ENCODE results near the gene S100A4.
"Not testable (repeated sequence)": the region's sequence is repeated elsewhere in the genome, so short reads cannot be mapped to it uniquely, and the experiment has no call there.

Gene S100A4

DNA sequence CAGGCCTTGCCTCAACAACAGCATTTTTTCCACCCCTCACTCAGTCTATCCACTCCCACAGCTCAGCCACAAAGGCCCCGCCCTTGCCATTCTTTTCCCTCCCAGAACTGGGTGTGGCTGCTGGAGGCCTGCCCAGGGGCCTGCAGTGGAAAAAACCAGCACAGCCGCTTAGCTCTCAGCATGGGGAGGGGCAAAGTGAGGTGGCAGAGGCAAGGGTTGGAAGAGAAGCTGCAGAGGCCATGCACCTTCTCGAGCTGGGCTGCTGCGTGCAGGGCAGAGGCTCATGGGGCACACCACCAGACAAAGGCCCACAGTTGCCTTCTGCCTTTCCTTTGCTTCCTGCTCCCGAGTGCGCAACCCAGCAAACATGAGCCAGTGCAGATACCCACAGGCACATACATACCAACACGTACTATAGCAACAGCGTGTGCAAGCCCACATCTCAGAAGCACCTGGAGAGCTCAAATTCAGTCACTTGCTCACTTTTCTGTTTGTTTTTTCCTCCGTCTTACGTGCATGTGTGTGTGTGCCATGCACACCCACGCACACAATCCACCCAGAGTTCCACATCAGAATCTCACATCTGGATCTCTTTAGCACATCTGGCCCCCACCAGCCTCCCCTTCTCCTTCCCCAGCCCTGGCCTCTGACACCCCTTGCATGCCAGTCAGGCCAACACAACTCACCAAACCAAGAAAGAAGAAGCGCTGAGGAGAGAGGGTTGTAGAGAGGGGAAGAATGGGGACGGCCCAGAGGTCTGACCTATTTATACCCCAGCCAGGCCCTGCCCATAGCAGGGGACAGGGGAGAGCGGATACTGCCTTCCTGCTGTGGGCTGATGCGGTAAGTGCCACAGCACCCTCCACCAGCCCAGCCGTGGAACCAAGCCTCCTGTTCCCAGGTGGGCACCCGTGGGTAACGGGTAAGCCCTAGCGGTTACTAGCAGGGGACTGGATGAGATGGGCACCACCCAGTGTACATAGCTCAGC, at the start of gene S100A4:
TSS of gene S100A4 (minus strand) at position 740 of the 989 bp plus-strand sequence. CDS start 1,012 bp downstream, outside the sequence.
- DNase-seq: peak; percentile 45

DNA sequence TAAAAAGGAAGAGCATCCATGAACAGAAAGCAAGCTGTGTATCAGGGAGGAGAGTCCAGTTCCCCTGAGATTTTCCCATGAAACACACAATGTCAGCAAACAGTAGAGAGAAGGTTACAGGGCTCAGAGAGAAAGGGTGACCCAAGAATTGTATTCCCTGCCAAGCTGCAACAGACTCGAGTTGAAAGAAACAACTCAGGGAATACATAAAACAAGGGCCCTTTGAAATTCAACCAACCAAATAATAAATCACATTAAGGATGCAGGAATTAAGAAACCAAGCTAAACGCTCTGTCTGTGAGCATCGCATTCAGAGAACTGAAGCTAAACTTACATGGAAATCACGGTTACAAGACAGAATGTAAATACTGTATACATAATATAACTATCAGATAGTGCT, 47.1 kb upstream of the S100A4 start:
- DNase-seq: no peak

DNA sequence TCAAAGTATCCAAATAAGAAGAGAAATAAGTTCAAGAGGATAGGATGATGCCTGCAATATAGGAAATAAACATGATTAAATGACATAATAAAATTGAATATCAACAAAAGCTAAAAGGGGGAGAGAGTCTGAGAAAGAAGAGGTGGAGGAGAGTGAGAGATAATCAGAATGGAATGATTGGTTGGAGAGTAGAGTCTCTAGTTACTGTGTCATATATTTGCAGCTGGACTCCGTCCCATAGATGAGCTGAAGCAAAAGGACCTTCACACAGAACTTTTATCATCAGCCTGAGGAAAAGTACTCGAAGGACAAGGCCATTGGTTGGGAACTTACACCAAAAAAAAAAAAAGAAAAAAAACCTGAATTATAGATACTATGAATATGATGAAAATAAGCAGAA, 42.9 kb upstream of the S100A4 start:
- no peak for DNase-seq

DNA sequence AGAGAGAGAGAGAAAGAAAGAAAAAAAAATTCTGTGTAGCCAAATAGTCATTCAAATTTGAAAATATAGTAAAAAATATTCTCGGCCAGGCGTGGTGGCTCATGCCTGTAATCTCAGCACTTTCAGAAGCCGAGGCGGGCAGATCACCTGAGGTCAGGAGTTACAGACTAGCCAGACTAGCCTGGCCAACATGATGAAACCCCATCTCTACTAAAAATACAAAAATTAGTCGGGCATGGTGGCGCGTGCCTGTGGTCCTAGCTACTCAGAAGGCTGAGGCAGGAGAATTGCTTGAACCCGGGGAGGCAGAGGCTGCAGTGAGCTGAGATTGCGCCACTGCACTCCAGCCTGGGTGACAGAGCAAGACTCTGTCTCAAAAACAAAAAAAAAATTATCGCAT, 42.4 kb upstream of the S100A4 start:
- DNase-seq: not testable (repeated sequence)

DNA sequence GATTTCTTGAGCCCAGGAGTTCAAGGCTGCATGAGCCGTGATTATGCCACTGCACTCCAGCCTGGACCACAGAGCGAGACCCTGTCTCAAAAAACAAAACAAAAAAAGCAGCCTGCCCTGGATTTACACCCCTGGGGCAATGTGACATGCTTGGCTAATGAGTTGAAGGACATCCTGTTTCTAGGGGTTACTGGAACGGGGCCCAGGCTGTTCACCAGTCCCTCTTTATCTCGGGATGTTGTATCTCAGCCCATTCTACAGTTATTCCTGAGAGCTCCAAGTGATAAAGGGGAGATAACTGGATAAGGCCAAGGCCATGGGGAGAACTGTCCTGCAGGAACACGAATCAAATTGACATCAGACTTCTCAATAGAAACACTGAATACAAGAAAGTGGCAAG, 41.7 kb upstream of the S100A4 start:
- DNase-seq: no peak

DNA sequence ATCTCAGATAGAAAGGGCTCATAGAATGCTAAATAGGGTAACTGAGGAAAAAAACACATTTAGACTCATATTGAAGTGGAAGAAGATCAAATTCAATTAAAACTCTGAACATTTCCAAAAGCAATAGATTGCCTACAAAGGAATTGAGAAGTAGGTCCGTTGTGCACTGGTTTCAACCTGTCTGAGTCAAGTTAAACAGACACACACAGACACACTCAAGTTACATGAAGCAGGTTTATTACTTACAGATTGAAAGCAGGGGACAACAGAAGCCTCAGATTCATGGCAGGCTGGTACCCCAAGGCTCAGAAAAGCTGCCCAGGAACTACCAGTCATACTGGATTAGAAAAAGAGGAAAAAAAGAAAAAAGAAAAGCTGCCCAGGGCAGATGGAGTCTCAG, 40.7 kb upstream of the S100A4 start:
- DNase-seq: no peak

DNA sequence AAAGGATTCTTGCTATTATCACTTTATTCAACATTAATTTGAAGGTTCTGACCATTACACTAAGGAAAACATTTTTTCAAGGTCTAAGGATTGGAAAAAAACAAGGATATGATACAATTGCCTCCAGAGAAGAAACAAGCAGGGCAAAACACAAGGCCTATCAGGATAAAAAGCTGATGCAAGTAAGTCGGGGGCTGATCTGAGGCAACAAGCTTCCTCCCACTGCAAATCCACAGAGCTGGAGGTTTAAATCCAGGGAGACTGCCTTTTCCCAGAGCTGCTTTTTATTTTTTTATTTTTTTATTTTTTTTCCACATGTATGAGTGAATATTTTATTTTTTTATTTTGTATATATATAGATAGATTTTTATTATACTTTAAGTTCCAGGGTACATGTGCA, 39.4 kb upstream of the S100A4 start:
- DNase-seq: no peak

DNA sequence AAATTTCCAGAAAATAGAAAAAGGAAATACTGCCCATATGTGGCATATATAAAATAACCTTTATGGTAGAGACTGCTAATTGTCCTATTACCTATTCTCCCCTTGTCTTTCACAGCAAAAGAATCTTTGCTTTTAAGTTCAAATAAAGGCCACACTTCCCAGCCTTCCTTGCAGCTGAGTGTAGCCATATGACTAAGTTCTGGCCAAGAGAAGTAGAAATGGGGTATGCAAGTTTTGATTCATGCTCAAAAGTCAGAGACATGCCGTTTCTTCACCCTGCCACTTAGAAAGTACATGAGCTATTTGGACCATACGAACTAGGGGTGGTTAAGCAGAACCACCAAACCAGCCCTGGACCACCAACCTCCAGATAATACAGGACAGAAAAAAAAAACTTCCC, 38.4 kb upstream of the S100A4 start:
- DNase-seq: no peak

DNA sequence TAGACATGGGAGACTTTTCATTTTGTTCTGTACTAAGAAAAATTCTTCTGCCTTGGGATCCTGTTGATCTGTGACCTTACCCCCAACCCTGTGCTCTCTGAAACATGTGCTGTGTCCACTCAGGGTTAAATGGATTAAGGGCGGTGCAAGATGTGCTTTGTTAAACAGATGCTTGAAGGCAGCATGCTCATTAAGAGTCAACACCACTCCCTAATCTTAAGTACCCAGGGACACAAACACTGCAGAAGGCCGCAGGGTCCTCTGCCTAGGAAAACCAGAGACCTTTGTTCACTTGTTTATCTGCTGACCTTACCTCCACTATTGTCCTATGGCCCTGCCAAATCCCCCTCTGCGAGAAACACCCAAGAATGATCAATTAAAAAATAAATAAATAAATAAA, 37.9 kb upstream of the S100A4 start:
- DNase-seq: not testable (repeated sequence)

DNA sequence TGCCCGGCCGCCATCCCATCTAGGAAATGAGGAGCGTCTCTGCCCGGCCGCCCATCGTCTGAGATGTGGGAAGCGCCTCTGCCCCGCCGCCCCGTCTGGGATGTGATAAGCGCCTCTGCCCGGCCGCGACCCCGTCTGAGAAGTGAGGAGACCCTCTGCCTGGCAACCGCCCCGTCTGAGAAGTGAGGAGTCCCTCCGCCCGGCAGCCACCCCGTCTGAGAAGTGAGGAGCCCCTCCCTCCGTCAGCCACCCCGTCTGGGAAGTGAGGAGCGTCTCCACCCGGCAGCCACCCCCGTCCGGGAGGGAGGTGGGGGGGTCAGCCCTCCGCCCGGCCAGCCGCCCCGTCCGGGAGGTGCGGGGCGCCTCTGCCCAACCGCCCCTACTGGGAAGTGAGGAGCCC, 37.2 kb upstream of the S100A4 start:
- DNase-seq: not testable (repeated sequence)

DNA sequence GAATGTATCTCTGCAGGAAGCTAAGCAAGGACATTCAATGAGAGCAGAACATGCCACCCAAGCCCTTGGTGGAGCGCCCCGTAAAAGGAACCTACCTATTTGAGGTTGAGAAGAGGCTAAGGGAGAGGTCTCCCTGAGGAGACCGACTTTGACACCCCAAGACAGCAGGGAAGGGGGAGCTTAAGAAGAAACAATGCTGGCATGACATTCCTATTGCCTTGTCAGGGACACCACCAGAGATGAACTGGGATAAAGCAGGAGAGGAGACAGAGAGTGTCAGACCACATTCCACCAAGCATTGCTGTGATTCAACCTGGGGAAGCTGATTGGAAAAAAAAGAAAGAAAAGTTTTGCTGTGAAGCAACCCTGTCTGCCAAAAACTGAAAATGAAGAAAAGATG, 33.3 kb upstream of the S100A4 start:
- DNase-seq: no peak

DNA sequence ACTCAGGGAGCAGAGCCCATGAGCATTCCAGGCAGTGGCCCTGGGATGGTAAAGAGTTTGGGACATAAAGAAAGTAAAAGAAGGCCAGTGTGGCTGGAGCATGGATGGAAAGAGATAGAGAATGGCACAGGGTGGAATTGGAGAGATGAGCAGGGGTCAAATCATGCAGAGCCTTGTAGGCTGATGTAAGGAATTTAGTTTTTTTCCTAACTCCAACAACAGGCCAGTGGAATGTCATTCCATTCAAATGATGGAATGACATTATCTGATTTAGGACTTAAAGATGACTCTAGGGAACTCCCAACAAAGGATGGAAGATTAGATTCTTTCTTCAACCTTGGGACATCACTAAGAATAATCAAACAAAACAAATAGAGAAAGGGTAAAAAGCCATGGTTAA, 32.9 kb upstream of the S100A4 start:
- no peak for DNase-seq

DNA sequence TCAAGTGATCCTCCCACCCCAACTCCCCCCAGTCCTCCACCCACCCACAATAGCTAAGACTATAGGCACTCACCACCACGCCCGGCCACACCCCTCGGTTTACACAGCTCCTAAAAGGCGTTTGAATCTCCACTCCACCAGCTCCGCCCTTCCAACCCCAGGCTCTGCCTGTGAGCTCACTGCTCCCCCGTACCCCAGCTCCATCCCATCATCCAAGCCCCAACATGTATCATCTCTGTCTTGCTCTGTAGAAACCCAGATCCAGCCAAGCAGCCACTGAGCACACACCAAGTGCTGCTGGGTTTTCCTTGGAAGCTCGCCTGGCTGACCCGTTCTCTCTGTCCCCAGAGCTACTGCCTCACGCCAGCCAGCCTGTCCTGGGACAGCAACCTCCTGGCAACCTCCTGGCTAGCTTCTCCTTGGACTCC, 32.0 kb upstream of the S100A4 start:
- DNase-seq: no peak

DNA sequence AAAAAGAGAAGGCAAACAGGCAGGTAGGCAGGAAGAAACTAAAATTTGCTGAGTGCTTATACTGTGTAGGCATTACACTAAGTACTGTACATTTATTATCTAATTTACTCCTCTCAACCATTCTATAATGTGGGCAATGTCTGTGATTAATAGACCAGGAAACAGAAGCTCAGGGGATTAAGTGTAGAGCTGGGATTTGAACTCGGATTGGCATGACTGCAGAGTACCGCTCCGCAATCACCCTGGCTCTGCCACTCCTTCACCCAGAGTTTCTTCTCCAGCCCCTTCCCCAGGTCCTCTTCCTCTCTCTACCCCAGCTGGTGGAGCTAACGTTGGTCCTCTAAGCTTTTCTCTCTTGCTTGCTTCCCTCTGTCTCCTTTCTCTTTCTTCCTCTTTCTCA, 31.5 kb upstream of the S100A4 start:
- no peak for DNase-seq

DNA sequence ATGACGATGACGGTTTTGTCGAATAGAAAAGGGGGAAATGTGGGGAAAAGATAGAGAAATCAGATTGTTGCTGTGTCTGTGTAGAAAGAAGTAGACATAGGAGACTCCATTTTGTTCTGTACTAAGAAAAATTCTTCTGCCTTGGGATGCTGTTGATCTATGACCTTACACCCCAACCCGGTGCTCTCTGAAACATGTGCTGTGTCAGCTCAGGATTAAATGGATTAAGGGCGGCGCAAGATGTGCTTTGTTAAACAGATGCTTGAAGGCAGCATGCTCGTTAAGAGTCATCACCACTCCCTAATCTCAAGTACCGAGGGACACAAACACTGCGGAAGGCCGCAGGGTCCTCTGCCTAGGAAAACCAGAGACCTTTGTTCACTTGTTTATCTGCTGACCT, 29.9 kb upstream of the S100A4 start:
- DNase-seq: not testable (repeated sequence)

DNA sequence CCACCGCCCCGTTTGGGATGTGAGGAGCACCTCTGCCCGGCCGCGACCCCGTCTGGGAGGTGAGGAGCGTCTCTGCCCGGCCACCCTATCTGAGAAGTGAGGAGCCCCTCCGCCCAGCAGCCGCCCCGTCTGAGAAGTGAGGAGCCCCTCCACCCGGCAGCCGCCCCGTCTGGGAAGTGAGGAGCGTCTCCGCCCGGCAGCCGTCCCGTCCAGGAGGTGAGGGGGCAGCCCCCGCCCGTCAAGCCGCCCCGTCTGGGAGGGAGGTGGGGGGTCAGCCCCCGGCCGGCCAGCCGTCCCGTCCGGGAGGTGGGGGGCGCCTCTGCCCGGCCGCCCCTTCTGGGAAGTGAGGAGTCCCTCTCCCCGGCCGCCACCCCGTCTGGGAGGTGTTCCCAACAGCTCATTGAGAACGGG, 29.5 kb upstream of the S100A4 start:
- not testable (repeated sequence) for DNase-seq

DNA sequence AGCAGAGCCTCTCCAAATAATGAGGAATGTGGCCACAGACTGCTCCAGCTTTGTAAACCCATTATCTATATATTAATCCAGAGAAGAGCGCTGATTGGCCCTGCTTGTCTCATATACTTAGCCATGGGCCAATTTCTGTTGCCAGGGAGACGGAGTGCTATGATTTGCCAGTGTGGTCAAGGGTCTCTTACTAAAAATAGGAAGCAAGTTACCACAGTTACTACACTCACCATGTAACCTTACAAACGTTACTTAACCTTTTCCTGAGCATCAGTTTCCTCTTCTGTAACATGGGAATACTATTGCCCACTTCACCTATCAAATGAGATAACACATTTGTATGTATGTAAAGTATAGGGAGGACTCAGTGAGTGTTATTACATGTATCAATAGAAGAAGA, 27.7 kb upstream of the S100A4 start:
- no peak for DNase-seq

DNA sequence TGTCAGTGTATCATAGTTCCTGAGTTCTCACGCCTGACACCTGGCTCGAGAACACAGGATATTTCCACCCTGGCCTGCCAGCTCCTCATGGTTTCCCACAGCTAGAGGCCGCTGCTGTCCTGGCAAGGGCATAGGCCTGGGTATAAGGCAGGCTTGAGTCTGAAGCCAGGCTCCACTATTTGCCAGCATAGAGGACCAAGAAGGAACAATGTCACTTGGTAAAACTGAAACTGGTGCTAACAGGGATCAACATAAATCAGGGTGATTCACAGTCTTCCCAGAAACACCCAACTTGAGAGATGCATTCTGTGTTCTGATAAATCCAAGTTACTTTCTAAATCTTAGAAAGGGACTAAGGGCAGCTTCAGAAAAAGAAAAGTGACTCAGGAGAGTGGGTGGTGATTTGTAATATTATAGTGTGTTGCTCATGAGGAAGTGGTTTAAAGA, 27.0 kb upstream of the S100A4 start:
- DNase-seq: no peak

DNA sequence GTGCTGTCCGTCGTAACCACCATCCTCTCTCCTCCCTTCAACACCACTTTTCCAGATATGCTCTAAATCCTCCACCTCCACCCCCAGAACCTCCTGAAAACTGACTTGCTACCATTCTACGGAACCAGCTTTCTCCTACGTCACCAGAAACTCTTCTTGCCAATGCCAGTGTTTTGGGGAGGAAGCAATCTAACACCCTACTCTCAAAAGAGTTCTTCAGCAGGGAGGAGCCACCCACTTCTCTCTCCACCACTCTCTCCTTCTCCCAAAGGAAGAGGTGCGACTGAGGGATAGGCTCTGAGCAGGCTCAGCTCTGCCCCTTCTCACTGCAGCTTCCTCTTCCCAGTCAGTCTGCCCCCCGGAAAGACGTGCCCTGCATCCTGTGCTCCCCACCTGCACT, 26.1 kb upstream of the S100A4 start:
- DNase-seq: no peak

DNA sequence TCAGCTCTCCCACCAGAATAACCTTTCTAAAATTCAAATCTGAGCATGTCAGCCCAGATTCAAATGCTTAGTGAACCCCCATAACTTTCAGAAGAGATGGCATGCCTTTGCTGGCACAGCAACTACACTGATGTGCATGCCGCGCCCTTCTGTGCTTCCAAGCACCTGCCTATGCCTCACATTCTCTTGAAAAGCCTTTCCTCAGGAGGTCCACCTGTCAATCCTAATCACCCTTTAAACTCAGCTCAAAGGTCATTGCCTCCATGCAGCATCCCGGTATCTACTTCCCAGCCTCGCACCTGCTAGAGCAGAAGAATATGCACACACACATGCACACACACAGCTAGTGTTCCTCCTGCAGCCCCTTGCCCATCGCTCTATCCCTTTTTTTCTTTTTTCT, 25.3 kb upstream of the S100A4 start:
- DNase-seq: no peak

DNA sequence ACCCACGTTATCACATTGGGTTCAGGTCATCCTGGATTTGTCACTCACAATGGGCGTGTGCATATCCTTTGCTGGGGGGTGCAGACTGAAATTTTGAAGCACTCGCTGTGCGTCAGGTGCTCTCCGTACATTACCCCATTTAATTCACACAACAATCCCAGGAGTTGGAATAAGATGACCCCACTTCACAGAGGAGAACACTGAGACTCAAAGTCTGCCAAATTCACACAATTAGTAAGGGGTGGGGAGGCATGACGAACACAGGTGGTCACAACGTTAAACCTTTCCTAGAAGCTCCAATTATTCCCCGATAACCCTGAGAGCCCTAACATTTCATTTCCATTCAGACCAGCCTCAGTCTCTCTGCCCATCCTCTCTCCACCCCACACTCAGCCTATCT, 23.9 kb upstream of the S100A4 start:
- no peak for DNase-seq

DNA sequence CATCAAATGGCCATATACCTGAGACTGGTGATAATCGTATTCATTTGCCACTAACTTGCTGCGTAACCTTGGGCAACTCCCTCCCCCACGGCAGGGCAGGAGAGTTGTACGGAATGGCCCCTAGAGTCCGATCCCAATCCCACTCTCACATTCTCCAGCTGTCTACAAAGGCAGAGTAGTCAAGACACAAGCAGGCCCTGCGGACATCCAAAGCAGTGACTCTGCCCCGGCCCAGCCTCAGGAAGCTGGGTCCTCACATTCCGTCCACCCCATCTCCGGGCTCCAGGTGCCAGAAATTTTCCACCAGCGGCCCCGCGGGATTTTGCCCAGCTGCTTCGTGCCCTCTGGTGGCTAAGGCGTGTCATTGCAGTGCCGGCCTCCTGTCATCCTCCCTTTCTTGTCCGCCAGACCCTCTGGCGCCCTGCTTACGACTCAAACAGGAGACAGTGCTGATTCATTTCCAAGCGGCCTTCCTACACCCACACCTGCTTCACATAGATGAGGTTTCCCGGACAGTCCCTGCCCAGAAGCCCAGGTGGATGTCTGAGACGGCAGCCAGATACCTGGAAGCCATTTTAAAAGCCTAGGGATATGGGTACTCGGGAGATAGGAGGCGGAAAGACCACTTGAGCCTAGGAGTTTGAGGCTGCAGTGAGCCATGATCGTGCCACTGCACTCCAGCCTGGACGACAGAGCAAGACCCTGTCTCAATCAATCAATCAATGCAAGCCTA, 22.9 kb upstream of the S100A4 start:
- peak; percentile 89 for DNase-seq

DNA sequence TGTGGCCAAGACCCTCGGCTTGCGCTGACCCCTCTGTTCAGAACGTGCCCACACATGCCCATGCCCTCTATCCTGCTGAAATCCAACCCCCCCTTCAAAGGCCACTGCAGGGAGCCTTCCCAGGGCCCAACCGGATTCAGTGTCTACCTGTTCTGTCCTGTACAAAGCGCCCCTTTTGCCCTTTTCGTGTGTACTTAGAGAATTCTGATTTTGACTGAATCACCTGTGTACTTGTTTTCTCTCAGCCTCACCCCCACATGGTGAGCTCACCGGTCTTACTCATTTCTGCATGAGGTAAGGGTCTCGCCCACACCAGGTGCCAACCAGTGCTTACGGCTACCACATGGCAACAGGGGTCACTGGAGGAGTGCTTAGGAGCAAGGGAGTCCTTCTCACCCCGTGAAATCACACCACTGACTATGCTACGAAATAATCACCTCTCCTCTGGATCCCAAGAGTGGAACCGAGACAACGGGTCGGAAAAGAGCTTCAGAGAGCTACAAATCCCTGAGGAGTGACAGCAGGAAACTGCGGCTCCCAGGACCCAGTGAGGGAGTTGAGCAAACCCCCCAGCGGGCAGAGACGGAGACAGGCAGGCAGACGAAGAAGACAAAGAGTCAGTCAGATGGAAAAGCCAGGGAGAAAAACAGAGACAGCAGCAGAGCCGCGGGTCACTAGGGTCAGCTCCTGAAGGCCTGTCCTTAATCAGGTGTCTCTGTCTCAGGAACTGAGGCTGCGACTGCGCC, 22.2 kb upstream of the S100A4 start:
- DNase-seq: no peak
